NCI-H2107 treated with DMSO at 0.1 percent for 48 hours (cell line): ENCODE data around the gene KLF7.

ENCODE experiments used
- DNase-seq: peaks from one replicate; lab custom pipeline; 2025; ENCODE audit not compliant: unreplicated experiment; lab: John Stamatoyannopoulos, UW

Gene KLF7

DNA sequence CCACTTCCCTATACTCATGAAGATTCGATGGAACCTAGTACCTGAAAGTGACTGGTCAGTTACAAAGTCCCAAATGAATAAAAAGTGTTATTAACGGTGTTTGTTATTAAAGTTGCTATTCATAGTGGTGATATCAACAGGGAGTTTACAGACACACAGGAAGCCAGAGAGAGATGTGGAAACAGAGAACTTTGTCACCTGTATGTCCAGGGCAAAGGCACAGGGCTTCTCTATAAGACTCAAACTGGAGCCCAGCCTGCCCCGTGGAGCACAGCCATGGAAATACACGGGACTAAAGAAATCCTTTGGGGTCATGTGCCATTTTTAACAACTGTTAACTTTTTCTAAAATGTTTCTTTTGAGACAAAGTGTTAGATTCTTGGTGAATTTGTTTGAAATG is 68.5 kb downstream of the KLF7 start:
- DNase-seq: no peak

DNA sequence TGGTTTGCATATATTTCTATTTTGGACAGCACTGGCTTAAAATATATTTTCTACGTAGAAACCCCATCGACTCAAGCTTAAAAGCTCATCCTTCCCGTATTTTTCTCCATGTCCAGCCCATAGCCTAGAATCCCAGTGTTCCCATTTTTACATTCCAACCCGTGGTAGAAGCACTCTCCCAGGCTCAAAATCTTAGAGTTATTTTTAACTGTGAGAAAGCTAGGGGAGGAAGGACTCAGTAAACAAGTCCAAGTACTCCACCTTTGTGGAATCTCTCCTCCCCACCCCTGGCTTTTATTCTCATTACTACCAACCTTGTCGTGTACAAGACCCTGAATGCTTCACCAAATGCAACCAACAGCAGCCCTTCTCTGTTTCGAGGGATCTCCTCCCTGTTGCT is 69.8 kb downstream of the KLF7 start:
- DNase-seq: no peak

DNA sequence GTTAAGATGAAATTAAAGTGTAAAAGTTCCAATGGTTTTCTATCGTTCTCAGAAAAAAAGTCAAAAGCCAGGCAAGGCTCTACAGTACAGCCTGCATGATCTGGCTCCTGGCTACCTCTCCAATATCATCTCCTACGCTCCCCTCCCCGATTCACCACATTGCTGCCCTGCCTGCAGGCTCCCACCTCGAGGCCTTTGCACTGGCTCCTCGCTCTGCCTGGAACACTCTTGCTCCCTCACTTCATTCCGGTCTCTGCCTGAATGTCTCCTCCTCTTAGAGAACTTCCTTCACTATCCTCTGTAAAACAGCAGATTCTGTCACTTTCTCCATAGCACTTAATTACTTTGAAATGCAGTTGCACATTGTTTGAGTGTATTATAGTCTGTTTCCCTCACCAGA is 72.5 kb downstream of the KLF7 start:
- DNase-seq: no peak

DNA sequence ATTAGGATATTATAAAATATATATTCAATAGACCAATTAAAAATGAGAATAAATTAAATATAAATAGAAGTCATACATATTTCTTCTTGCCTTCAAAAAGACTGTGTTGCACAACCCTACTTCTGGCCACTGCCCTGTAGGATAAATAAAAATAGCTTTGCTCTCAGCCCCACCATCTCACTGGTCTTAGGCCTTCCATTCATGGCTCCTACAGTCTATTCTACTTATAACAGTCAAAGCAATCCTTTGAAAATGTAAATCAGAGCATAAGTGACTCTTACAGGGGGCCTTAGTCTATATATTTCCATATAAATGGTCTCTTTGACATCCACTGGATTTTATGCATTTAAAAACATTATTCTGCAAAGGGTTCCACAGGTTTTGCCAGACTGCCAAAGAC is 72.9 kb downstream of the KLF7 start:
- DNase-seq: no peak

DNA sequence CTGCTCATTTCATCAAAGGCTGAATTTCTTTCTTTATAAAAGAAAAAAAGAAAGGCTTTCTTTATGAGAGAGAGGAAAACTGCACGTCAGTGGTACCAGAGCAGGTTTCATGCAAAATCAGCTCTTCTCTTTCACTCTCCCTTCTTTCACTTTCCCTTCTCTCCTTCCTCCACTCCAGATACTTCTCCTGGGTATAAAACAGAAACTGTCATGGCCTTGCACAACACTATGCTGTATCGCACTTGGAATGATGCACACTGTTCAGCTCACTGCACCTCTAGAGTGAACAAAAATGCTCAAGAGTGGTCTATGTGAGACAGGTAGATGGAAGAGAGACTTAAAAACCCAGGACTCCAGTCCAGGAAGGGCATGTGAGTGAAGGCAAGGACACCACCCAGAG is 73.8 kb downstream of the KLF7 start:
- DNase-seq: no peak

DNA sequence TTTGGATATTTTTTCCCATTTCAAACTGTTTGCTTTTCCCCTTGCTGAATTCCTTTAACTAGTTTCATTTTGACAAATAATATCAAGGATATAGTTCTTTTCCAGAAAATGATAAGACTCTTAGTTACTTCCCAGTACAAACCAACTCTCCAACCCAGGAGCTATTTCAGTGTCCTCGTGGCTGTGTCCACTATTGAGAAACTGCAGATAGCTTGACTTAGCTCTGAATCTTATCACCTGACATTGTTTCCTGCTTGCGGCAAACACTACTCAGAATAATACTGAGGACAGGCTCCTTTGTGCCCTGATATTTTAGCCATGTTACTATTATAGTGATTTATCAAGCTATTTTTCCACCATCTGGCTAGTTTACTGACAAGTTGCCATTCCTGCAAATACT is 74.6 kb downstream of the KLF7 start:
- DNase-seq: no peak

DNA sequence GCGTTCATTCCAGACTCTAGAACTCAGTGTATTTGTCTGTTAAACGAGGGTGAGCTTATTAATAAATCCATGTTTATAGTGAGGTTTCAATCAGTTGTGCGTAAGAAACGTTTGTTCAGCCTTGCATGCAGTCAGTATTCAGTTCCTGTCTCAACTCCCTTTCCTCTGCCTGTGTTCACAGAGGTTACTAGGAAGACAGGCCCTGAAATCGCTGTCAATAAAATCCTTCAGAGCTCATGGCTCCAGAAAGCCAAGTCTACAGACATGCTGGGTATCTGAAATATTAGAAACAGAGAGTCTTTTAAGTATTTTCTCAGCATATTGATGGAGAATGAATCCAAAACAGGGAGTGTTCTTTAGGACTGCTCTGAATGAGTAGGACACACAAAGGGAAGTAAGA is 75.4 kb downstream of the KLF7 start:
- DNase-seq: no peak

DNA sequence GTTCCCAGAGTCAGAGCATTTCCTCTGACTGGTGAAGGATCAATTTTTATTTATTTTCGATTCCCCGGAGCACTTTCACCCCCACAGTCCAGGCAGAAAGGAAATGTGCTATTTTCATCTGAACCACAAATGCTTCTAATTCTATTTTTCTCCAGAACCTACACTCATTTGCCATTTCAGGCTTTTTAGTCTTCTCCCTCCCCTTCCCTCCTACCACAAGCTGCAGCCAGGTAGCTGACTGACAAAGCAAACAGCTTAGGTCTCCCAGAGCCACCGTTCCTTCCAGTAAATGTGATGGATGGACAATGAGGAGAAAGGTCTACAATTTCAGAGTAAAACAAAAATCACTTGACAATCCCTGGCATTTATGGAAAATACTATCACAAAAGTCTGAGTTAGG is 76.9 kb downstream of the KLF7 start:
- DNase-seq: no peak

DNA sequence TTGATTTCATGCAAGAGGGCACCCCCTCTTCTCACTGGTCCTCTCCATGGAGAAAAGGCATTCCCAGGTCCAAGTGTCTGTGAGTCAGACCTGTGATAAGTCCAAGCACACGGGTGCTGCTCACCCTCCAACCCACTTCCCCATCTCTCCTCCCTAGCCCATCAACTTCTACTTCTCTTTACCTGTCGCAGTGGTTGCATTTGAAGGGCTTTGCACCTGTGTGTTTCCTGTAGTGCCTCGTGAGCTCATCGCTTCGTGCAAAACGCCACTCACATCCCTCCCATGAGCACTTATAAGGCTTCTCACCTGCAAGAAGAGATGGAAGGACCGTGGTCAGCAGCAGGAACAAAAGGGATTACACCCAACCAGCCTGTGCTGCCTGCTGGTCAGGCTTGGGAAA is 77.5 kb downstream of the KLF7 start:
- DNase-seq: peak; percentile 12

DNA sequence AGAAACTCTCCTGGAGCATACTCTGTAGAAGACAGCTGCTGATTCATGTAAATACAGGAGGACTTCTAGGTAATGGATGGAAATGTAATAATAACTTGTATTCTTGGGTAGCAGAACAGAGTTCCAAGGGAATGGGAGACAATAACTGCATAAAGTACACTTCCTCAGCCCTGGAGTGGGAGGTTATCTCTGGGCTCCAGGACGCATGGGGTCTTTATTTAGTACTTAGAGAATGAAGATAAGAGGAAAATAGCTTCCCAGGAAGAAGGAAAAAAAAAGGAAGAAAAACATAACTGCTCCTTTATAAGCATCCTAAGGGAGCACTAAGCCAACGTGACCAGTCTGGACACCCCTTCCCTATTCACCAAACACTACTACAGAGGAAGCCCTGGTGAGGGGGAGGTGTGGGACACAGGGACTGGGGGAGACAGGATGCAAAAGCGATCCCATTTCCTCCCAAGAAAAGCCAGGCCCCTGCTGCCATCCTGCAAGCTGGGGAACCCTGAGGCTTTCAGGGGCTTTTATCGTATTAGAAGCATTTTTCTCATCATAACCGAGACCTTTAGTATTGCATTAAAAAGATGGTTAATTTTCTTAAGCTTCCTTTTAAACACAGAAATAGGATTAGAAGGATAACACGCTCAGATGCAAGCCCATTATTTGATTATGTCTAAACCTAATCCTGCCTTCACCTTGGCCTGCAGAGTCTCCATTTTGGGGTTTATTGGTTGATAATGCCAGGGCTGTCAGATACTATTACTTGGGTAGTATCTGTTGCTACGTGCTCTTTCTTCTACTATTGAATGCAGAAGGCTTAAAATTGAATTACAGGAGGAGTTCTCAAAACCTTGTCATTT is 78.5 kb downstream of the KLF7 start:
- DNase-seq: no peak

DNA sequence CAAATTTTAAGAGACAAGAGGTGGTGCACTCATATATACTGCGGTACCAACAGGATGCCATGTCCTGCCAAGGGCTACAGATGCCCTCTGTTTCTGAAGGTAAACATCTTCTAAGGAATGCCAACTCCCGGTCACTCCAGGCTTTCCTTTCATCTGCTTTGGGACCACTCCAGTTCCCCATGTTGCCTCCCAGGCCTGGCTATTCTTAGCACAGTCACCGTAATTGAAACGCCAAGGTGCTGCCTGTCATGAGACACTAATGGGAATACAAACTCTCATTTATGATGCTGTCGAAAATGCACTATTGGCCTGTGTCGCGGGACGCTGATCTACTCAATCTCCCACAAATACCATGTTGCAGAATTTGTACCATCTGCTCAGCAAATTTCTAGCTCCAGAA is 79.6 kb downstream of the KLF7 start:
- DNase-seq: no peak

DNA sequence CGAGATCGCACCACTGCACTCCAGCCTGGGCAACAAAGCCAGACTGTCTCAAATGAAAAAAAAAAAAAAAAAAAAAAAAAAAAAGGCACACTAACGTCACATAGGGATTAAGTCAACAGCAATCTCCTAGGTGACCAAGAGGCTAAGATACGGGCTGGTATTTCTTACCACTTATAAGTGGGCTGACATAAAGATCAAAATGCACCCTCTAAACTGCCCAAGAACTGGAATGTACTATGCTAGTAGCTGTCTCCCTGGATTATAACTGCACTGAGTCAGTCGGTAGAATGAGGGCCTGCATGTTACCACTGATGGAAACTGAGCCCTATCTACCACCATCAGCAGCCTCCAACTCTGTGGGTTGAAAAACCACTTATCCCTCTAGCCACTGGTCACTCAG is 80.6 kb downstream of the KLF7 start:
- DNase-seq: no peak

DNA sequence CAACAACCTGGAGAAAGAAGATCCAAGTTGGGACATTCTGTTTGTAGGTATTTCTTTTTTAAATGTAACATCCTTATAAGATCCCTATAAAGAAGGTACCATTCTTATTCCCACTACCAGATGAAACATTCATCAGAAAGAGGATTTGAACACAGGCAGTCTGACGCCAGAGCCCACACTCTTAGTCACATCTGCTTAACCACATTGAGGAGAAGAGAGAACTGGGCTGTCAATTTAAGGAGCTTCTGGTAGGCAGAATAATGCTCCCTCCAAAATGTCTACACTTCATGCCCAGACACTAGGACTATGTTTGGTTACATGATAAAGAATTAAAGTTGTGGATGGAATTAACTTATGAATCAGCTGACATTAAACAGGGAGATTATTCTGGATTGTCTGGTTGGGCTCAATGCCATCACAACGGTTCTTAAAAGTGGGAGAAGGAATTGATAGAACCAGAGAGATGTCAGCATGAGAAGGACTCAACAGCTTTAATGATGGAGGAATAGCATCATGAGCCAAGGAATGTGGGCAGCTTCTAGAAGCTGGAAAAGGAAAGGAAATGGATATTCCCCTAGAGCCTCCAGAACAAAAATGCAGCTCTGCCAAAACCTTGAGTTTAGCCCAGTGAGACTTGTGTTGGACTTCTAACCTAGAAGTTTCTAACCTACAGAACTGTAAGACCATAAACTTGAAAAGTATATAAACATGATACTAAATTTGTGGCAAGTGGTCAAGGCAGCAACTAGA is 82.2 kb downstream of the KLF7 start:
- DNase-seq: no peak

DNA sequence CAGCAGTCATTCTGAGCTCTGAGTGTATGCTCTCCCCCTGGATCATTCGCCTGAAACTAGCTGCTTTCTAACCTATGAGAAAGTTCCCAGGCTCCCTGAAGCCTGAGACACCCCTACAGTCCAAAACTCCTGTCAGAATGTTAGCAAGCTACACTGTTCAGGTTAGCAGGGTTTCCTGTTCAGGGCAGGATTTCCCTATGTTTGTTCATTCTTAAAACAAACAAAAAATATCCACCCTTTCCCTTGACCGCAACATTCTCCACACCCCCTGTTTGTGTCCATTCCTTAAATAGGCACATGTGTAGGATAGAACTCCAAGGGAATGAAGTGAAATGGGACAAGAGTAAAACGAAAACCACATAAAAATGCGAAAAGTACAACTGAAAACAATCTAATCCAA is 83.1 kb downstream of the KLF7 start:
- no peak for DNase-seq

DNA sequence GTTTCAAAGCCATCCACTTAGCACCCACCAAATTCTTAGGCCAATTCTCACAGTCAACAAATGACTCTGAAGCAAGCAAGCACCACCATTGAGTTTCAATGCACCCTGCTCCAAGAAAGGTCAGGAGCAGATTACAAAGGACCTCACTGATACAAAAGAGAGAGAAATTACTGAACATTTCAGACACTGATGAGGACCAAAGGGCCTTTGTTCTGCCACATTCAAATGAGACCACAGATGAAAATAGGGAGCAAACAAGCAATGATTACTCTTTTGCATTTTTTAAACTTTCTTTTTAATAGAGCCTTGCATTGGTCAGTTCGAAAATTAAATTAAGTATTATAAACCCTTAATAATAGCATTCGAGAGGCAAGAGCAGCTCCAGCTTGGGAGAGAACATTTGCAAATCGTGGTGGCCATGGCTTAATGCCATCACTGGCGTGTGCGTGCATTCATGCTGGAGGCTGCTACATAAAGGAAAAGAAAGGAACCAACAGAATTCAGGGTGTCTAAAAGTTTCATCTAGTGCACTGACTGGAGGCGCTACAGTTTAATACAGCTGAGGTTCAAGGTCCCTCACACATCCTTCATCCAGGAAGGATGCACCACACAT is 87.5 kb downstream of the KLF7 start:
- DNase-seq: no peak

DNA sequence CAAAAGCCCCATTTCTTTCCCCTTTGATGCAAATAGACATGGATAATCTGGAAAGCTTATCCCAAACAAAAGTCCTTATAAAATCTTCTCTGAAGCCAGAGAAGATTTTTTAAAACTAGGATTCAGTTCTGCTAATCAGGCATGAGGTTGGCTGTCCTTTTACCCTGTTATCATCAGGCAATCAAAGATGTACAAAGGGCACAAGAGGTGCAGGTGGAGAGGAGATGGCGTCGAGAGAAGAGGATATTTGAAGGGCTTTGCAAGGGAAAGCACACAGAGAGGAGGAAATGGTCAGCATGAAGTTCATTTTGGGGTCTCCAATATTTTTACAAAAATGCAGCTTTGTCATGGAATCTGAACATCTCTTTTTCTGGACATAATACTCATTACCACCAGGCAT is 88.5 kb downstream of the KLF7 start:
- DNase-seq: no peak

DNA sequence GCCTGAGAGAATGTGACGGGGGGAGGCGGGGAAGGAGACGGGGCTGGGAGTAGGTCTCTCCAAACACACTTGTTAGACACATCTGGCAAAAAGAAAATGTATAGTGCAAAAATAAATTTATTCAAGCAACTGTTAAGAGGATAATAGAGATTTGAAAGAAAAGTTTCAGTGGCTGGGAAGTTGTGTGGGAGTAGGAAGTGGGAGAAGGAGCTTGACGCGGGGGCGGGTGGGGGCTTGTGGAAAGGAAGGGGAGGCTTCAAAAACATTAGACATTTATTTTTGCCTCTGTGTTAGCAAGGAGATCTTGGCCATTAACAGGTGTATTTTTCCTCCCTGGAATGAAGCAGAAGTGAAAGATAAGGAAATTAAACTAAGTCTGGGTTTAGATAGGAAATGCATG is 90.3 kb downstream of the KLF7 start:
- no peak for DNase-seq

DNA sequence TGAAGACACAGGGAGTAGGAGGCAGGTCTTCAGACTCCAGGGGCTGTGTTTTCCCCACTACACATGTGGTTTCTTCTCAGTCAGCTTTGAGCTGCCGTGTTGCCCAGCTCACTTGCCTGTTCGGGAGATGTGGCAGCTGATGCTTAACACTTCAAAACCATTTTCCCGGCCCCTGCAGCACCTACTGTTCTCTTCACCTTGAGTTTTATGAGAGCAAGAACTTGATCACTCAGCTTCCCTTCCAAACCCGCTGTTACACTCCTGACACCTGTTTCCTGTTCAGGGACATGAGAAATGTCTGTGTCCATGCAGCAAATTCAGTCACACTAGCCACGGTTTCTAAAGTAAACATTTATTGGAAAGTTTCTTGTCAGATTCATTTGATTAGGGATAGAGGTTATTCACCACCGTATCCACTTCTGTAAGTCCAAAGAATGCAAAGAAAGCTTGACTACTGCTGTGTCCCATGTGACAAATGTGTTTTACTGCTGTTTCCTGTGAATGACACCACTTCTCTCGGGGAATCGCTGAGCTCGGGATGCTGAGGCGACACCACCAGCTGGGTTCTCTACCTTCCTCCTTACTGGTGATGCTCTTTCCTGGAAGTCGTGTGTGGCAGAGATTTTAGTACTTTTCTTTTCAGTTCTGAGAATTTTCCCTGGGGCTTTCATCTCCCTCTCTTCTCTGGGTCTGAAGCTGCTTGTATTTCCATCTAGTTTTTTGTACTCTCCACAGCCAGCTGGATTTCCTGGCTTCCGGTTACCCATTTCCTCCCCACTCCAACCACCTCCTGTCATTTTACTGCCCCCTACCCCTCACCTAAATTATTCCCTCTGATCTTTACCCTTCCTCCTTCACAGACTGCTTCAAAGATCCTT is 91.7 kb downstream of the KLF7 start:
- peak; percentile 61 for DNase-seq

DNA sequence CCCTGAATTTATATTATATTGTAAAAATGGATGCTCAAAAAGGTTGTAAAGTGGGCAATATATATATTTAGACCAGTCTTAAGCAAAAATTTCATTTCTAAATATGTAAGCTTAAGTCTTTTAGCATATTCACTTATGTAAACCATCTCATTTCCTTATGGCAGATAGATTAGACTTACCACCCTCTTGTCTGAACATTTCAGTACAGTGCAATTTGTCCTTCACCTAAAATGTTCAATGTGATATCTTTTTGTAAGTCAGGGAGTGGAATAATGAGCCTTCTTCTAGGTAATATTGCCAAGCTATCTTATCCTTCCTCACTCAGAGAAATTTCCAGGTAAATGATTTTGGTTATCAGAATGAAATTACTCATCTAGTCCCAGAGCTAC is 92.3 kb downstream of the KLF7 start:
- no peak for DNase-seq

DNA sequence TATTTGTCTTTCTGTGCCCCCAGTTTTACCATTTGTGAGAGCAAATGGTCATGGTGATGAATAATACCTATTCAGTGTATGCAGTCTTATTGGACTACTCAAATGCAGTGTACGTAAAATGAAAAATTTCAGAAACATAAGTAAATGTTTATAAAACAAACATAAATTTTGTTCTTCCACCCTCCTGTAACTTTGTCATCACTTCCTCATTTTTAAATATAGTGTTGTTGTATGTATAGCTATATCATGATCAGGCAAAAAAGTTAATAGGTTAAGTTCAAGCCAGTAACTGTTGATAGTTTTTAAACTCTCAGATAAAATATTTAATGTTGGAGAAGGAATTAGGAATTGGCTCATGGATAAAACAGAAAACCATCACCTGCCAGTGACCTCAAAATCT is 93.2 kb downstream of the KLF7 start:
- DNase-seq: no peak

DNA sequence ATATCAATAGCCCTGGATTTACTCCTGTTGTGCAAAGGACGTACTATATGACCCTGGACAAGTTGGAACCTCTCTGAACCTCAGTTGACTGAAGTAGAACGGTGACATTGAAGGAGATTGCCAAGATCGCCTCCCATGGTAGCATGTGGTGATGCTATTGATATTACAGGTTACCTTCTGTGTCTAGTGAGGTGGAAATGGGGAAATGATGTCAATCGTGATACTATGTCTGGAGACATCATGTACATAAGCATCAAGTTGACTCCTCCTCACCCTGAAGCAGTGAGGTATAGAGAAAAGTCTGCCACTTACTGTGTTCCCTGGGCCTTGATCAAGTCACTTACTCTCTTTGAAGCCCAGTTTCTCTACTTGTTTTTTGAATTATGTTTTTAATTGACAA is 93.9 kb downstream of the KLF7 start:
- no peak for DNase-seq
